ENCODE measurements around the gene SMG5.

Gene SMG5

GRCh38 chr1:156229809-156230472 is 52.7 kb downstream of the SMG5 start:
- Histone ChIP-seq H3K4me3 (ENCODE audit: low read length, poor library complexity, severe bottlenecking) (no peak overlapping the region), H3K27me3 (ENCODE audit: insufficient read depth, low read length, poor library complexity, severe bottlenecking) (no peaks in the 10 kb centered on the region), H4K20me1 (ENCODE audit: insufficient read depth, low read length, poor library complexity, severe bottlenecking) (no peaks in the 10 kb centered on the region), H3F3A (ENCODE audit: low read depth) (no peaks in the 10 kb centered on the region), H3K79me2 (ENCODE audit: insufficient read depth, low read length) (no peaks in the 10 kb centered on the region), H2AFZ (ENCODE audit: low read length) (no peak overlapping the region), H3K4me2 (ENCODE audit: low read depth, low read length, poor library complexity, severe bottlenecking) (no peak overlapping the region), H3K9me2 (replicated peaks; ENCODE audit: low read depth, low read length) (no peaks in the 10 kb centered on the region), H3K9me3 (ENCODE audit: insufficient read depth, low read depth, low read length) (no peaks in the 10 kb centered on the region), H3K36me3 (ENCODE audit: insufficient read depth, low read length) (peaks cover 9% of the 10 kb centered on the region; the same call in 1 of the 2 replicates), H3K4me1 (ENCODE audit: insufficient read depth, low read length, poor library complexity, severe bottlenecking) (no peaks in the 10 kb centered on the region), H3K9ac (ENCODE audit: low read depth, low read length, poor library complexity, severe bottlenecking) (no peak overlapping the region)
- TF ChIP-seq CTCF (conservative IDR thresholded peaks at IDR 0.05; ENCODE audit: low read length) (no peak), EZH2phosphoT487 (IDR thresholded peaks at IDR 0.05; ENCODE audit: borderline replicate concordance) (no peak)

GRCh38 chr1:156228501-156228900 is 54.1 kb downstream of the SMG5 start:
- H2AFZ ChIP-seq (ENCODE audit: low read length): no peak overlapping the region

GRCh38 chr1:156226782-156227181 is 55.8 kb downstream of the SMG5 start:
- Histone ChIP-seq H3K36me3 (ENCODE audit: insufficient read depth, low read length) (peaks cover 22% of the 10 kb centered on the region; the same call in 1 of the 2 replicates), H3K9ac (ENCODE audit: low read depth, low read length, poor library complexity, severe bottlenecking) (no peak overlapping the region), H3K79me2 (ENCODE audit: insufficient read depth, low read length) (no peaks in the 10 kb centered on the region), H3K4me1 (ENCODE audit: insufficient read depth, low read length, poor library complexity, severe bottlenecking) (no peaks in the 10 kb centered on the region), H3K9me2 (replicated peaks; ENCODE audit: low read depth, low read length) (no peaks in the 10 kb centered on the region), H3K27me3 (ENCODE audit: insufficient read depth, low read length, poor library complexity, severe bottlenecking) (no peaks in the 10 kb centered on the region), H3F3A (ENCODE audit: low read depth) (no peaks in the 10 kb centered on the region), H3K9me3 (ENCODE audit: insufficient read depth, low read depth, low read length) (no peaks in the 10 kb centered on the region), H4K20me1 (ENCODE audit: insufficient read depth, low read length, poor library complexity, severe bottlenecking) (no peaks in the 10 kb centered on the region), H2AFZ (ENCODE audit: low read length) (no peak overlapping the region), H3K4me3 (ENCODE audit: low read length, poor library complexity, severe bottlenecking) (no peak overlapping the region), H3K4me2 (ENCODE audit: low read depth, low read length, poor library complexity, severe bottlenecking) (no peak overlapping the region)
- TF ChIP-seq EZH2phosphoT487 (IDR thresholded peaks at IDR 0.05; ENCODE audit: borderline replicate concordance): no peak
- TF ChIP-seq CTCF (conservative IDR thresholded peaks at IDR 0.05; ENCODE audit: low read length): no peak

More at GRCh38 chr1:156228501-156228900, 54.1 kb downstream of the SMG5 start:
- no peaks in the 10 kb centered on the region for H3K27me3 ChIP-seq (ENCODE audit: insufficient read depth, low read length, poor library complexity, severe bottlenecking)
- H3F3A ChIP-seq (ENCODE audit: low read depth): no peaks in the 10 kb centered on the region
- no peak overlapping the region for H3K9ac ChIP-seq (ENCODE audit: low read depth, low read length, poor library complexity, severe bottlenecking)
- H3K79me2 ChIP-seq (ENCODE audit: insufficient read depth, low read length): no peaks in the 10 kb centered on the region
- H3K4me1 ChIP-seq (ENCODE audit: insufficient read depth, low read length, poor library complexity, severe bottlenecking): no peaks in the 10 kb centered on the region
- no peaks in the 10 kb centered on the region for H3K9me2 ChIP-seq (replicated peaks; ENCODE audit: low read depth, low read length)
- H3K4me2 ChIP-seq (ENCODE audit: low read depth, low read length, poor library complexity, severe bottlenecking): no peak overlapping the region
- H3K4me3 ChIP-seq (ENCODE audit: low read length, poor library complexity, severe bottlenecking): no peak overlapping the region
- H3K9me3 ChIP-seq (ENCODE audit: insufficient read depth, low read depth, low read length): no peaks in the 10 kb centered on the region
- peaks cover 13% of the 10 kb centered on the region; the same call in 1 of the 2 replicates for H3K36me3 ChIP-seq (ENCODE audit: insufficient read depth, low read length)
- H4K20me1 ChIP-seq (ENCODE audit: insufficient read depth, low read length, poor library complexity, severe bottlenecking): no peaks in the 10 kb centered on the region
- TF ChIP-seq EZH2phosphoT487 (IDR thresholded peaks at IDR 0.05; ENCODE audit: borderline replicate concordance): no peak
- no peak for TF ChIP-seq CTCF (conservative IDR thresholded peaks at IDR 0.05; ENCODE audit: low read length)

Measured in Loucy (cell line).